HepG2 (cell line): Measurements from ENCODE around the gene PRKCG. TPM values are rescaled to one million over a fixed set of nuclear protein-coding genes. Genes with fewer than 3 reads are reported as not detected.

Source experiments
- BHLHE40 ChIP-seq: IDR thresholded peaks from 2 replicates; pipeline ENCODE4 v1.6.1; 2011; ENCODE audit warnings: low read length, improper control_type of control experiment
- CEBPG ChIP-seq: IDR thresholded peaks from 2 replicates; pipeline ENCODE4 v1.6.1; 2016
- CREB1 ChIP-seq, 2 experiments: fragments of 450-650 bp in 1 of 2; IDR thresholded peaks; 2 replicates each; pipeline ENCODE4 v1.6.1; 2016 to 2017; ENCODE audit warnings: control low read depth in 1 of 2, mild to moderate bottlenecking in 1 of 2, missing compliant biosample characterization in 1 of 2, missing genetic modification characterization in 1 of 2
- HES4 ChIP-seq: sonication (generic); formaldehyde crosslinking; IDR thresholded peaks from 2 replicates; pipeline ENCODE4 v1.9.0; 2021; ENCODE audit warnings: mild to moderate bottlenecking, missing genetic modification reagents, borderline replicate concordance
- KDM5A ChIP-seq: fragments of 200-600 bp; sonication (generic); IDR thresholded peaks from 2 replicates; pipeline ENCODE4 v1.7.0; 2018; ENCODE audit warnings: antibody characterized with exemption, mild to moderate bottlenecking, low read length, borderline replicate concordance
- KLF15 ChIP-seq: sonication (generic); formaldehyde crosslinking; IDR thresholded peaks from 2 replicates; pipeline ENCODE4 v1.8.1; 2023; ENCODE audit warnings: borderline replicate concordance, mild to moderate bottlenecking, inconsistent platforms, missing genetic modification reagents, mixed read lengths
- KLF9 ChIP-seq: IDR thresholded peaks from 2 replicates; pipeline ENCODE4 v1.6.1; 2016; ENCODE audit warnings: low read depth
- NFYB ChIP-seq: sonication (generic); formaldehyde crosslinking; IDR thresholded peaks from 2 replicates; pipeline ENCODE4 v1.4.0; 2020; ENCODE audit warnings: missing genetic modification reagents
- ONECUT2 ChIP-seq: sonication (generic); formaldehyde crosslinking; IDR thresholded peaks from 2 replicates; pipeline ENCODE4 v1.4.0; 2020; ENCODE audit warnings: missing genetic modification reagents
- REXO4 ChIP-seq: sonication (generic); formaldehyde crosslinking; IDR thresholded peaks from 2 replicates; pipeline ENCODE4 v1.8.0; 2022; ENCODE audit warnings: missing genetic modification reagents, mild to moderate bottlenecking, borderline replicate concordance
- TCF7 ChIP-seq: sonication (generic); IDR thresholded peaks from 2 replicates; pipeline ENCODE4 v1.6.1; 2016; ENCODE audit warnings: antibody characterized with exemption, low read depth
- ZNF335 ChIP-seq: sonication (generic); formaldehyde crosslinking; IDR thresholded peaks from 2 replicates; pipeline ENCODE4 v1.4.0; 2020; ENCODE audit warnings: missing genetic modification reagents
- ZNF562 ChIP-seq: sonication (generic); formaldehyde crosslinking; IDR thresholded peaks from 2 replicates; pipeline ENCODE4 v1.8.0; 2022; ENCODE audit warnings: missing genetic modification reagents, borderline replicate concordance
- polyA plus RNA-seq, 8 experiments: library from polyadenylated mRNA; depleted of rRNA in 3 of 8; stranded (reverse) in 7 of 8; unstranded in 1 of 8; fragments of >200 nt; fragmentation: Illumina TruSeq in 4 of 8; extraction: Trizol in 4 of 8; gene quantifications; 2 replicates each; pipeline versions ENCODE4 v1.2.1 to v1.2.3, GENCODE V29; 2011 to 2016; ENCODE audit warnings: low read depth in 4 of 8, missing spikeins in 1 of 8, mixed read lengths in 1 of 8; ENCODE audit not compliant: insufficient read depth in 1 of 8
- total RNA-seq, 5 experiments: library from RNA; depleted of rRNA; stranded (reverse); fragments of >200 nt; fragmentation: Illumina TruSeq; extraction: Trizol; gene quantifications; 2 replicates each; pipeline ENCODE4 v1.2.3, GENCODE V29; 2016; ENCODE audit warnings: low read depth in 1 of 5
- TF ChIP-seq, protein P1 (sequence below): sonication (generic); formaldehyde crosslinking; IDR thresholded peaks from 2 replicates; pipeline ENCODE4 v1.5.0; 2020; ENCODE audit warnings: mild to moderate bottlenecking, missing genetic modification reagents
- TF ChIP-seq, protein P2 (sequence below): sonication (generic); formaldehyde crosslinking; IDR thresholded peaks from 2 replicates; pipeline ENCODE4 v1.4.0; 2020; ENCODE audit warnings: missing genetic modification reagents
- TF ChIP-seq, protein P3 (sequence below): IDR thresholded peaks from 2 replicates; pipeline ENCODE4 v1.6.1; 2018; ENCODE audit warnings: missing genetic modification reagents, mild to moderate bottlenecking, missing compliant biosample characterization
- TF ChIP-seq, protein P4 (sequence below): sonication (generic); formaldehyde crosslinking; IDR thresholded peaks from 2 replicates; pipeline ENCODE4 v1.4.0; 2020; ENCODE audit warnings: missing genetic modification reagents
- TF ChIP-seq, protein P5 (sequence below): sonication (generic); formaldehyde crosslinking; IDR thresholded peaks from 2 replicates; pipeline ENCODE4 v1.9.0; 2022; ENCODE audit warnings: missing genetic modification reagents, mild to moderate bottlenecking, borderline replicate concordance
- TF ChIP-seq, protein P6 (sequence below): IDR thresholded peaks from 2 replicates; pipeline ENCODE4 v1.6.1; 2016; ENCODE audit warnings: missing genetic modification reagents, missing compliant biosample characterization
- TF ChIP-seq, protein P7 (sequence below): sonication (generic); formaldehyde crosslinking; IDR thresholded peaks from 2 replicates; pipeline ENCODE4 v1.8.0; 2022; ENCODE audit warnings: mild to moderate bottlenecking, missing genetic modification reagents

PRKCG gene
- total and polyA plus RNA-seq, 2 of the 13 experiments (the other 11 are each of a cell fraction or from before 2014, with no cell fraction given), result 0.02 to 0.03 TPM

DNA sequence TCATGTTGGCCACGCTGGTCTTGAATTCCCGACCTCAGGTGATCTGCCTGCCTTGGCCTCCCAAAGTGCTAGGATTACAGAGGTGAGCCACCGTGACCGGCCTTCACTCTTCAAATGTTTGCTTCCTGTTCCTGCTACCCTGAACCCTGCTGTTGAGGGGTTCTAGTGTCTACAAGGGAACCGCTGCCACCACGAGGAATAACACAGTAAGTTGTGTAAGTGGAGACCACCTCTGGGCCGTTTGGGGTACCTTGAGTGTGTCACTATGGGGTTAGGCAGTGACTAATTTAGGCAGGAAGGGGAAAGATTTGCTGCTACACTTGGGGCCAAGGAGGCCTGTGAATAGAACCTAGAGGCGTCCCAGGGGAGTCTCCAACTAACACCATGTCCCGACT, 16.5 kb upstream of the PRKCG start (continued):
- TF ChIP-seq, protein P1, sequence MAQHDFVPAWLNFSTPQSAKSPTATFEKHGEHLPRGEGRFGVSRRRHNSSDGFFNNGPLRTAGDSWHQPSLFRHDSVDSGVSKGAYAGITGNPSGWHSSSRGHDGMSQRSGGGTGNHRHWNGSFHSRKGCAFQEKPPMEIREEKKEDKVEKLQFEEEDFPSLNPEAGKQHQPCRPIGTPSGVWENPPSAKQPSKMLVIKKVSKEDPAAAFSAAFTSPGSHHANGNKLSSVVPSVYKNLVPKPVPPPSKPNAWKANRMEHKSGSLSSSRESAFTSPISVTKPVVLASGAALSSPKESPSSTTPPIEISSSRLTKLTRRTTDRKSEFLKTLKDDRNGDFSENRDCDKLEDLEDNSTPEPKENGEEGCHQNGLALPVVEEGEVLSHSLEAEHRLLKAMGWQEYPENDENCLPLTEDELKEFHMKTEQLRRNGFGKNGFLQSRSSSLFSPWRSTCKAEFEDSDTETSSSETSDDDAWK, result no peak
- TF ChIP-seq HES4 (CRISPR knock-in tag), result no peak
- TF ChIP-seq KLF9 (CRISPR knock-in tag), result no peak
- TF ChIP-seq, protein P2, sequence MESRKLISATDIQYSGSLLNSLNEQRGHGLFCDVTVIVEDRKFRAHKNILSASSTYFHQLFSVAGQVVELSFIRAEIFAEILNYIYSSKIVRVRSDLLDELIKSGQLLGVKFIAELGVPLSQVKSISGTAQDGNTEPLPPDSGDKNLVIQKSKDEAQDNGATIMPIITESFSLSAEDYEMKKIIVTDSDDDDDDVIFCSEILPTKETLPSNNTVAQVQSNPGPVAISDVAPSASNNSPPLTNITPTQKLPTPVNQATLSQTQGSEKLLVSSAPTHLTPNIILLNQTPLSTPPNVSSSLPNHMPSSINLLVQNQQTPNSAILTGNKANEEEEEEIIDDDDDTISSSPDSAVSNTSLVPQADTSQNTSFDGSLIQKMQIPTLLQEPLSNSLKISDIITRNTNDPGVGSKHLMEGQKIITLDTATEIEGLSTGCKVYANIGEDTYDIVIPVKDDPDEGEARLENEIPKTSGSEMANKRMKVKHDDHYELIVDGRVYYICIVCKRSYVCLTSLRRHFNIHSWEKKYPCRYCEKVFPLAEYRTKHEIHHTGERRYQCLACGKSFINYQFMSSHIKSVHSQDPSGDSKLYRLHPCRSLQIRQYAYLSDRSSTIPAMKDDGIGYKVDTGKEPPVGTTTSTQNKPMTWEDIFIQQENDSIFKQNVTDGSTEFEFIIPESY (CRISPR knock-in tag), result no peak
- no peak for TF ChIP-seq ZNF562
- TF ChIP-seq CREB1 (IDR thresholded peaks at IDR 0.05), result no peak
- no peak for TF ChIP-seq CREB1 (CRISPR knock-in tag; IDR thresholded peaks at IDR 0.05)
- TF ChIP-seq, protein P3, sequence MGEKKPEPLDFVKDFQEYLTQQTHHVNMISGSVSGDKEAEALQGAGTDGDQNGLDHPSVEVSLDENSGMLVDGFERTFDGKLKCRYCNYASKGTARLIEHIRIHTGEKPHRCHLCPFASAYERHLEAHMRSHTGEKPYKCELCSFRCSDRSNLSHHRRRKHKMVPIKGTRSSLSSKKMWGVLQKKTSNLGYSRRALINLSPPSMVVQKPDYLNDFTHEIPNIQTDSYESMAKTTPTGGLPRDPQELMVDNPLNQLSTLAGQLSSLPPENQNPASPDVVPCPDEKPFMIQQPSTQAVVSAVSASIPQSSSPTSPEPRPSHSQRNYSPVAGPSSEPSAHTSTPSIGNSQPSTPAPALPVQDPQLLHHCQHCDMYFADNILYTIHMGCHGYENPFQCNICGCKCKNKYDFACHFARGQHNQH (CRISPR knock-in tag), result peak; percentile 42
- TF ChIP-seq BHLHE40, result no peak
- no peak for TF ChIP-seq REXO4 (CRISPR knock-in tag)
- TF ChIP-seq, protein P4, sequence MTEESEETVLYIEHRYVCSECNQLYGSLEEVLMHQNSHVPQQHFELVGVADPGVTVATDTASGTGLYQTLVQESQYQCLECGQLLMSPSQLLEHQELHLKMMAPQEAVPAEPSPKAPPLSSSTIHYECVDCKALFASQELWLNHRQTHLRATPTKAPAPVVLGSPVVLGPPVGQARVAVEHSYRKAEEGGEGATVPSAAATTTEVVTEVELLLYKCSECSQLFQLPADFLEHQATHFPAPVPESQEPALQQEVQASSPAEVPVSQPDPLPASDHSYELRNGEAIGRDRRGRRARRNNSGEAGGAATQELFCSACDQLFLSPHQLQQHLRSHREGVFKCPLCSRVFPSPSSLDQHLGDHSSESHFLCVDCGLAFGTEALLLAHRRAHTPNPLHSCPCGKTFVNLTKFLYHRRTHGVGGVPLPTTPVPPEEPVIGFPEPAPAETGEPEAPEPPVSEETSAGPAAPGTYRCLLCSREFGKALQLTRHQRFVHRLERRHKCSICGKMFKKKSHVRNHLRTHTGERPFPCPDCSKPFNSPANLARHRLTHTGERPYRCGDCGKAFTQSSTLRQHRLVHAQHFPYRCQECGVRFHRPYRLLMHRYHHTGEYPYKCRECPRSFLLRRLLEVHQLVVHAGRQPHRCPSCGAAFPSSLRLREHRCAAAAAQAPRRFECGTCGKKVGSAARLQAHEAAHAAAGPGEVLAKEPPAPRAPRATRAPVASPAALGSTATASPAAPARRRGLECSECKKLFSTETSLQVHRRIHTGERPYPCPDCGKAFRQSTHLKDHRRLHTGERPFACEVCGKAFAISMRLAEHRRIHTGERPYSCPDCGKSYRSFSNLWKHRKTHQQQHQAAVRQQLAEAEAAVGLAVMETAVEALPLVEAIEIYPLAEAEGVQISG (CRISPR knock-in tag), result no peak
- TF ChIP-seq KLF15 (CRISPR knock-in tag), result no peak
- TF ChIP-seq, protein P5, sequence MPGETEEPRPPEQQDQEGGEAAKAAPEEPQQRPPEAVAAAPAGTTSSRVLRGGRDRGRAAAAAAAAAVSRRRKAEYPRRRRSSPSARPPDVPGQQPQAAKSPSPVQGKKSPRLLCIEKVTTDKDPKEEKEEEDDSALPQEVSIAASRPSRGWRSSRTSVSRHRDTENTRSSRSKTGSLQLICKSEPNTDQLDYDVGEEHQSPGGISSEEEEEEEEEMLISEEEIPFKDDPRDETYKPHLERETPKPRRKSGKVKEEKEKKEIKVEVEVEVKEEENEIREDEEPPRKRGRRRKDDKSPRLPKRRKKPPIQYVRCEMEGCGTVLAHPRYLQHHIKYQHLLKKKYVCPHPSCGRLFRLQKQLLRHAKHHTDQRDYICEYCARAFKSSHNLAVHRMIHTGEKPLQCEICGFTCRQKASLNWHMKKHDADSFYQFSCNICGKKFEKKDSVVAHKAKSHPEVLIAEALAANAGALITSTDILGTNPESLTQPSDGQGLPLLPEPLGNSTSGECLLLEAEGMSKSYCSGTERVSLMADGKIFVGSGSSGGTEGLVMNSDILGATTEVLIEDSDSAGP (CRISPR knock-in tag), result peak; percentile 3; the same call in 1 of the 2 replicates
- TF ChIP-seq, protein P6, sequence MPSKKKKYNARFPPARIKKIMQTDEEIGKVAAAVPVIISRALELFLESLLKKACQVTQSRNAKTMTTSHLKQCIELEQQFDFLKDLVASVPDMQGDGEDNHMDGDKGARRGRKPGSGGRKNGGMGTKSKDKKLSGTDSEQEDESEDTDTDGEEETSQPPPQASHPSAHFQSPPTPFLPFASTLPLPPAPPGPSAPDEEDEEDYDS (CRISPR knock-in tag), result 0 out of 2 replicates have a peak, but pooled peaks have one; percentile 47
- TF ChIP-seq TCF7, result peak; percentile 30; the same call in 1 of the 2 replicates
- TF ChIP-seq NFYB (CRISPR knock-in tag), result peak; percentile 18; the same call in 1 of the 2 replicates
- no peak for TF ChIP-seq KDM5A
- peak; percentile 54 for TF ChIP-seq CEBPG (CRISPR knock-in tag)
- TF ChIP-seq, protein P7, sequence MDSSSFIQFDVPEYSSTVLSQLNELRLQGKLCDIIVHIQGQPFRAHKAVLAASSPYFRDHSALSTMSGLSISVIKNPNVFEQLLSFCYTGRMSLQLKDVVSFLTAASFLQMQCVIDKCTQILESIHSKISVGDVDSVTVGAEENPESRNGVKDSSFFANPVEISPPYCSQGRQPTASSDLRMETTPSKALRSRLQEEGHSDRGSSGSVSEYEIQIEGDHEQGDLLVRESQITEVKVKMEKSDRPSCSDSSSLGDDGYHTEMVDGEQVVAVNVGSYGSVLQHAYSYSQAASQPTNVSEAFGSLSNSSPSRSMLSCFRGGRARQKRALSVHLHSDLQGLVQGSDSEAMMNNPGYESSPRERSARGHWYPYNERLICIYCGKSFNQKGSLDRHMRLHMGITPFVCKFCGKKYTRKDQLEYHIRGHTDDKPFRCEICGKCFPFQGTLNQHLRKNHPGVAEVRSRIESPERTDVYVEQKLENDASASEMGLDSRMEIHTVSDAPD (CRISPR knock-in tag), result no peak
- TF ChIP-seq ZNF335 (CRISPR knock-in tag), result 0 out of 2 replicates have a peak, but pooled peaks have one; percentile 63
- TF ChIP-seq ONECUT2 (CRISPR knock-in tag), result no peak
